Measurements from ENCODE around the gene RAB37.

The RAB37 gene

GRCh38 chr17:74739227-74739831 is 2.3 kb downstream of the RAB37 start:
- peaks cover 8% of the 10 kb centered on the region for H3K4me1 ChIP-seq (ENCODE audit: control insufficient read depth, low read depth, low read length)
- no peaks in the 10 kb centered on the region for H3K36me3 ChIP-seq (ENCODE audit: control insufficient read depth, low read depth, low read length)
- no peak overlapping the region for H3K27ac ChIP-seq (ENCODE audit: low read length)
- no peak overlapping the region for H3K4me3 ChIP-seq (ENCODE audit: low read length)
- no peaks in the 10 kb centered on the region for H3K9me3 ChIP-seq (ENCODE audit: control insufficient read depth, low read depth, low read length)
- H3K9ac ChIP-seq (ENCODE audit: low read length), result no peak overlapping the region
- peaks cover 41% of the 10 kb centered on the region for H3K27me3 ChIP-seq (ENCODE audit: control insufficient read depth, insufficient read depth, low read length)

- Histone ChIP-seq H3K36me3 (ENCODE audit: control insufficient read depth, low read depth, low read length) (no peaks in the 10 kb centered on the region), H3K27me3 (ENCODE audit: control insufficient read depth, insufficient read depth, low read length) (peaks cover 37% of the 10 kb centered on the region), H3K27ac (ENCODE audit: low read length) (no peak overlapping the region), H3K9ac (ENCODE audit: low read length) (no peak overlapping the region), H3K9me3 (ENCODE audit: control insufficient read depth, low read depth, low read length) (no peaks in the 10 kb centered on the region), H3K4me3 (ENCODE audit: low read length) (no peak overlapping the region), H3K4me1 (ENCODE audit: control insufficient read depth, low read depth, low read length) (peaks cover 8% of the 10 kb centered on the region)
Measured at GRCh38 chr17:74740173-74740572, 3.1 kb downstream of the RAB37 start.

GRCh38 chr17:74740641-74741387 is 3.8 kb downstream of the RAB37 start:
- Histone ChIP-seq H3K36me3 (ENCODE audit: control insufficient read depth, low read depth, low read length) (no peaks in the 10 kb centered on the region), H3K4me3 (ENCODE audit: low read length) (no peak overlapping the region), H3K4me1 (ENCODE audit: control insufficient read depth, low read depth, low read length) (peaks cover 11% of the 10 kb centered on the region), H3K9me3 (ENCODE audit: control insufficient read depth, low read depth, low read length) (no peaks in the 10 kb centered on the region), H3K27me3 (ENCODE audit: control insufficient read depth, insufficient read depth, low read length) (peaks cover 31% of the 10 kb centered on the region), H3K27ac (ENCODE audit: low read length) (no peak overlapping the region), H3K9ac (ENCODE audit: low read length) (no peak overlapping the region)

DNA sequence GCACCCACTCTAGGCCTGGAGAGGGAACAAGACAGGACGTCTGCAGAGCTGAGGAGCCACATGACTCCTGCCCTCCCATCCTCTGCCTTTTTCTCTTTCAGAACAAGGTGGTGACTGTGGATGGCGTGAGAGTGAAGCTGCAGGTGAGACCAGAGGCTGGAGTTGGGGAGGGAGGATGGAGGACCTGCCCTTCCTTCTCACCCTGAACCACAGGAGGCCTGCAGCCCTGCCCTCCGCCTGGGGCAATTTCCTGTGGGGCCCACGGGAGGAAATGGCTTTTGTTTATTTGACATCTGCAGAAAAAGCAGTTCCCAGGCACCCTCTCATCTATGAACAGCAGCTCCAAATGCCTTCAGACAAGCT is 5.1 kb downstream of the RAB37 start:
- H3K4me1 ChIP-seq (ENCODE audit: control insufficient read depth, low read depth, low read length), result peaks cover 25% of the 10 kb centered on the region
- no peaks in the 10 kb centered on the region for H3K9me3 ChIP-seq (ENCODE audit: control insufficient read depth, low read depth, low read length)
- no peak overlapping the region for H3K27ac ChIP-seq (ENCODE audit: low read length)
- no peaks in the 10 kb centered on the region for H3K36me3 ChIP-seq (ENCODE audit: control insufficient read depth, low read depth, low read length)
- H3K27me3 ChIP-seq (ENCODE audit: control insufficient read depth, insufficient read depth, low read length), result peaks cover 21% of the 10 kb centered on the region
- H3K4me3 ChIP-seq (ENCODE audit: low read length), result no peak overlapping the region
- H3K9ac ChIP-seq (ENCODE audit: low read length), result no peak overlapping the region

DNA sequence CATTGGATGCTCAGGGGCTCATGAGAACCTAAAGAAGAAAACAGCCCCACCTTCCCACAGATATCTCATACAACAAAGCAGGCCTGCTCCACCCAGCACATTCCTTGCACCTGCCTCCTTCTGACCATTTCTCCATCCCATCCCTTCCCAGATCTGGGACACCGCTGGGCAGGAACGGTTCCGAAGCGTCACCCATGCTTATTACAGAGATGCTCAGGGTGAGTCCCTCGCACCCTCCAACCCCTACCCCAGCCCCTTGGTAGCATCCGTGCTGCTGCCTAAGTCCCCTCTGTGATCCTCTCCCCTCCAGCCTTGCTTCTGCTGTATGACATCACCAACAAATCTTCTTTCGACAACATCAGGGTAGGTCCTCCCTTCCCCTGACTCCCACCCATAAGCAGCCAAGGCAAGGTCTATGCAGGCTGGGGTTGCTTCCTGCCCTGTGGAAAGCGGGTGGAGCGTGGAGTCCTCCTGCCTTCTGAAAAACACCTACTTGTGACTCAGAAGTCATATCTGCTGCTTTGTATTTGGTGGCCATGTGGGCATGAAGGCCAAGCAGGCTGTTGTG is 6.0 kb downstream of the RAB37 start:
- Histone ChIP-seq H3K4me3 (ENCODE audit: low read length) (no peak overlapping the region), H3K9ac (ENCODE audit: low read length) (no peak overlapping the region), H3K36me3 (ENCODE audit: control insufficient read depth, low read depth, low read length) (no peaks in the 10 kb centered on the region), H3K27me3 (ENCODE audit: control insufficient read depth, insufficient read depth, low read length) (peaks cover 13% of the 10 kb centered on the region), H3K4me1 (ENCODE audit: control insufficient read depth, low read depth, low read length) (peaks cover 23% of the 10 kb centered on the region), H3K27ac (ENCODE audit: low read length) (no peak overlapping the region), H3K9me3 (ENCODE audit: control insufficient read depth, low read depth, low read length) (no peaks in the 10 kb centered on the region)

- H3K4me3 ChIP-seq (ENCODE audit: low read length), result no peak overlapping the region
- H3K9ac ChIP-seq (ENCODE audit: low read length), result no peak overlapping the region
- H3K36me3 ChIP-seq (ENCODE audit: control insufficient read depth, low read depth, low read length), result no peaks in the 10 kb centered on the region
- H3K27ac ChIP-seq (ENCODE audit: low read length), result no peak overlapping the region
- peaks cover 19% of the 10 kb centered on the region for H3K4me1 ChIP-seq (ENCODE audit: control insufficient read depth, low read depth, low read length)
- H3K27me3 ChIP-seq (ENCODE audit: control insufficient read depth, insufficient read depth, low read length), result peaks cover 6% of the 10 kb centered on the region
- no peaks in the 10 kb centered on the region for H3K9me3 ChIP-seq (ENCODE audit: control insufficient read depth, low read depth, low read length)
Measured at GRCh38 chr17:74743755-74744154, 6.7 kb downstream of the RAB37 start.

- Histone ChIP-seq H3K36me3 (ENCODE audit: control insufficient read depth, low read depth, low read length) (no peaks in the 10 kb centered on the region), H3K4me3 (ENCODE audit: low read length) (no peak overlapping the region), H3K4me1 (ENCODE audit: control insufficient read depth, low read depth, low read length) (peaks cover 19% of the 10 kb centered on the region), H3K9ac (ENCODE audit: low read length) (no peak overlapping the region), H3K27me3 (ENCODE audit: control insufficient read depth, insufficient read depth, low read length) (no peaks in the 10 kb centered on the region), H3K9me3 (ENCODE audit: control insufficient read depth, low read depth, low read length) (no peaks in the 10 kb centered on the region), H3K27ac (ENCODE audit: low read length) (no peak overlapping the region)
Measured at GRCh38 chr17:74744349-74744713, 7.3 kb downstream of the RAB37 start.

GRCh38 chr17:74744714-74745547 is 7.9 kb downstream of the RAB37 start:
- Histone ChIP-seq H3K27me3 (ENCODE audit: control insufficient read depth, insufficient read depth, low read length) (peaks cover 5% of the 10 kb centered on the region), H3K4me3 (ENCODE audit: low read length) (no peak overlapping the region), H3K36me3 (ENCODE audit: control insufficient read depth, low read depth, low read length) (no peaks in the 10 kb centered on the region), H3K27ac (ENCODE audit: low read length) (no peak overlapping the region), H3K9ac (ENCODE audit: low read length) (no peak overlapping the region), H3K9me3 (ENCODE audit: control insufficient read depth, low read depth, low read length) (no peaks in the 10 kb centered on the region), H3K4me1 (ENCODE audit: control insufficient read depth, low read depth, low read length) (peaks cover 20% of the 10 kb centered on the region)

- Histone ChIP-seq H3K27ac (ENCODE audit: low read length) (no peak overlapping the region), H3K4me3 (ENCODE audit: low read length) (no peak overlapping the region), H3K9ac (ENCODE audit: low read length) (no peak overlapping the region), H3K27me3 (ENCODE audit: control insufficient read depth, insufficient read depth, low read length) (peaks cover 7% of the 10 kb centered on the region), H3K9me3 (ENCODE audit: control insufficient read depth, low read depth, low read length) (no peaks in the 10 kb centered on the region), H3K36me3 (ENCODE audit: control insufficient read depth, low read depth, low read length) (no peaks in the 10 kb centered on the region), H3K4me1 (ENCODE audit: control insufficient read depth, low read depth, low read length) (peaks cover 24% of the 10 kb centered on the region)
Measured at GRCh38 chr17:74745548-74746177, 8.6 kb downstream of the RAB37 start.

- H3K27me3 ChIP-seq (ENCODE audit: control insufficient read depth, insufficient read depth, low read length), result peaks cover 7% of the 10 kb centered on the region
- H3K36me3 ChIP-seq (ENCODE audit: control insufficient read depth, low read depth, low read length), result no peaks in the 10 kb centered on the region
- no peak overlapping the region for H3K27ac ChIP-seq (ENCODE audit: low read length)
- no peaks in the 10 kb centered on the region for H3K9me3 ChIP-seq (ENCODE audit: control insufficient read depth, low read depth, low read length)
- H3K9ac ChIP-seq (ENCODE audit: low read length), result no peak overlapping the region
- H3K4me1 ChIP-seq (ENCODE audit: control insufficient read depth, low read depth, low read length), result peaks cover 24% of the 10 kb centered on the region
- H3K4me3 ChIP-seq (ENCODE audit: low read length), result no peak overlapping the region
Measured at GRCh38 chr17:74746376-74746775, 9.3 kb downstream of the RAB37 start.

DNA sequence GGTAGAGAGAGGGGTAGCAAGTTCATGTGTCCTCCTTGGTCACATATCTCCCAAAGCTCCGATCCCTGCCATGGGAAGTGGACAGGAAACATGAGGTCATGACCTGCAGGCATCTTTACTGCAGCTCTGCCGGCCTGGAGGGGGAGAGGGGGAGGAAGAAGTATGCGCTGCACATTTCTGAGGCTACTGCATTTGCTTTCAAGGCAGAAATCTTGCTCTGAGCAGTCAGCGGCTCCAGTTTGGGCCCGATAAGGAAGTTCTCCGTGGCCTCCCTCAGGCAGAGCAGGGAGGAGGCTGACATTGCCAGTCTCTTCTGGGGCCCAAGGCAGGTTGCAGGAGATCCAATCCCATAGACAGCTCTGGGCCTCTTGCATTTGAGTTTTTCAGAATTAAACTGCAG is 9.9 kb downstream of the RAB37 start:
- no peak overlapping the region for H3K4me3 ChIP-seq (ENCODE audit: low read length)
- H3K36me3 ChIP-seq (ENCODE audit: control insufficient read depth, low read depth, low read length), result no peaks in the 10 kb centered on the region
- no peaks in the 10 kb centered on the region for H3K9me3 ChIP-seq (ENCODE audit: control insufficient read depth, low read depth, low read length)
- no peak overlapping the region for H3K9ac ChIP-seq (ENCODE audit: low read length)
- H3K27ac ChIP-seq (ENCODE audit: low read length), result no peak overlapping the region
- H3K27me3 ChIP-seq (ENCODE audit: control insufficient read depth, insufficient read depth, low read length), result peaks cover 7% of the 10 kb centered on the region
- H3K4me1 ChIP-seq (ENCODE audit: control insufficient read depth, low read depth, low read length), result peaks cover 28% of the 10 kb centered on the region

Data from iPS-18a (cell line).